HCT116 (cell line): ENCODE results near the gene DUSP16. TPM values are rescaled to one million over a fixed set of nuclear protein-coding genes. Genes with fewer than 3 reads are reported as not detected.

Experiments used
- ATAC-seq: fragments of 200-7000 bp; cut with Tn5 transposase; 2 replicates; pipeline ENCODE4 v1.9.1; 2020; ENCODE audit warnings: mild to moderate bottlenecking, moderate library complexity
- BruUV-seq: library from RNA; stranded (reverse); fragments of 400-500 nt; replicated peaks from 2 replicates; lab custom pipeline; 2021; lab: Mats Ljungman, UMichigan
- CTCF ChIA-PET: fragments of 300-600 bp; sonication (Branson Sonifier 250); formaldehyde crosslinking; loops from one replicate; lab custom pipeline; 2021; ENCODE audit warnings: antibody characterized with exemption; lab: Charles Lee
- POLR2A ChIA-PET: fragments of 300-600, 350-600 bp; sonication (Branson Sonifier 250); formaldehyde crosslinking; loops from one replicate; lab custom pipeline; 2021; ENCODE audit warnings: antibody characterized with exemption; lab: Charles Lee
- RAD21 ChIA-PET, 2 experiments: fragments of 300-600 bp; sonication (Branson Sonifier 250); formaldehyde crosslinking; loops; one replicate each; lab custom pipeline; 2023; ENCODE audit warnings: low total read pairs in 2 of 2; ENCODE audit not compliant: uncharacterized antibody in 2 of 2, unreplicated experiment in 2 of 2, low non-redundant PET in 1 of 2; lab: Charles Lee
- DNase-seq: peaks from one replicate; pipeline ENCODE4 v3.0.0-alpha.2; 2010; ENCODE audit warnings: low read depth, low spot score
- H2AFZ ChIP-seq: fragments of 200-600 bp; shearing (Covaris generic), sonication (generic); 2 replicates; pipeline ENCODE4 v1.6.1; 2017; ENCODE audit warnings: low read depth, mixed run types, mixed read lengths, antibody characterized with exemption, low read length; ENCODE audit not compliant: poor library complexity, severe bottlenecking
- H3K27ac ChIP-seq: 2 replicates; pipeline ENCODE4 v1.5.1; 2012; ENCODE audit warnings: low read depth, low read length
- H3K27me3 ChIP-seq: fragments of 200-600 bp; sonication (generic); 2 replicates; pipeline ENCODE4 v1.6.1; 2016; ENCODE audit warnings: mixed run types, low read length, mixed read lengths; ENCODE audit not compliant: insufficient read depth
- H3K36me3 ChIP-seq, 2 experiments: fragments of 200-500 bp in 1 of 2; fragments of 200-600 bp in 1 of 2; sonication (Bioruptor generic) in 1 of 2; sonication (generic) in 1 of 2; 2 replicates each; pipeline versions ENCODE4 v1.5.1 to v1.6.1; 2014 to 2016; ENCODE audit warnings: low read length in 2 of 2, inconsistent platforms in 1 of 2, mixed read lengths in 1 of 2, mixed run types in 1 of 2; ENCODE audit not compliant: insufficient read depth in 2 of 2, control insufficient read depth in 1 of 2
- H3K4me1 ChIP-seq, 2 experiments: fragments of 200-600 bp in 1 of 2; sonication (generic) in 1 of 2; 2 replicates each; pipeline versions ENCODE4 v1.5.1 to v1.6.1; 2012 to 2017; ENCODE audit warnings: low read length in 2 of 2, inconsistent platforms in 1 of 2, mild to moderate bottlenecking in 1 of 2, mixed read lengths in 1 of 2, mixed run types in 1 of 2, moderate library complexity in 1 of 2; ENCODE audit not compliant: insufficient read depth in 2 of 2, control insufficient read depth in 1 of 2
- H3K4me2 ChIP-seq: fragments of 200-600 bp; sonication (generic); 2 replicates; pipeline ENCODE4 v1.6.1; 2017; ENCODE audit warnings: mixed run types, low read length, mixed read lengths
- H3K4me3 ChIP-seq, 2 experiments: fragments of 200-600 bp in 1 of 2; sonication (generic) in 1 of 2; replicated peaks in 1 of 2; 2 replicates each; pipeline ENCODE4 v1.5.1; 2011 to 2016; ENCODE audit warnings: low read length in 2 of 2, control low read depth in 1 of 2, low read depth in 1 of 2, mild to moderate bottlenecking in 1 of 2, mixed read lengths in 1 of 2, mixed run types in 1 of 2
- H3K79me2 ChIP-seq: fragments of 200-600 bp; sonication (generic); 2 replicates; pipeline ENCODE4 v1.6.1; 2017; ENCODE audit warnings: mild to moderate bottlenecking, mixed run types, low read length, moderate library complexity, mixed read lengths; ENCODE audit not compliant: insufficient read depth
- H3K9ac ChIP-seq: fragments of 200-600 bp; sonication (generic); 2 replicates; pipeline ENCODE4 v1.6.1; 2016; ENCODE audit warnings: low read length, mixed read lengths
- H3K9me2 ChIP-seq: fragments of 200-600 bp; sonication (generic), shearing (Covaris generic); 2 replicates; pipeline ENCODE4 v1.6.1; 2017; ENCODE audit warnings: mixed run types, mild to moderate bottlenecking, moderate library complexity; ENCODE audit not compliant: insufficient read depth
- H3K9me3 ChIP-seq, 2 experiments: fragments of 200-500 bp in 1 of 2; fragments of 200-600 bp in 1 of 2; sonication (Bioruptor generic) in 1 of 2; sonication (generic) in 1 of 2; 2 replicates each; pipeline ENCODE4 v1.6.1; 2014 to 2017; ENCODE audit warnings: low read length in 2 of 2, mixed read lengths in 2 of 2, inconsistent platforms in 1 of 2, low read depth in 1 of 2, mild to moderate bottlenecking in 1 of 2, mixed run types in 1 of 2, moderate library complexity in 1 of 2; ENCODE audit not compliant: control insufficient read depth in 1 of 2, insufficient read depth in 1 of 2
- H4K20me1 ChIP-seq: fragments of 200-600 bp; sonication (generic), shearing (Covaris generic); 2 replicates; pipeline ENCODE4 v1.6.1; 2017; ENCODE audit warnings: mixed run types, mild to moderate bottlenecking, moderate library complexity; ENCODE audit not compliant: insufficient read depth
- CEBPB ChIP-seq: IDR thresholded peaks from 2 replicates; pipeline ENCODE4 v1.6.1; 2012; ENCODE audit warnings: low read depth
- EGR1 ChIP-seq: IDR thresholded peaks from 2 replicates; pipeline ENCODE4 v1.6.1; 2012; ENCODE audit warnings: low read depth
- JUND ChIP-seq: IDR thresholded peaks from 2 replicates; pipeline ENCODE4 v1.6.1; 2012
- POLR2A ChIP-seq: IDR thresholded peaks from 2 replicates; pipeline ENCODE4 v1.7.0; 2011; ENCODE audit warnings: borderline replicate concordance; ENCODE audit not compliant: insufficient read depth, insufficient read length; ENCODE audit errors: extremely low read depth
- SIN3A ChIP-seq: IDR thresholded peaks from 2 replicates; pipeline ENCODE4 v1.6.1; 2012; ENCODE audit warnings: low read depth
- SP1 ChIP-seq: IDR thresholded peaks from 2 replicates; pipeline ENCODE4 v1.6.1; 2012; ENCODE audit warnings: low read depth
- SRF ChIP-seq: IDR thresholded peaks from 2 replicates; pipeline ENCODE4 v1.6.1; 2012; ENCODE audit warnings: low read depth
- YY1 ChIP-seq: IDR thresholded peaks from 2 replicates; pipeline ENCODE4 v1.6.1; 2011; ENCODE audit warnings: low read length, low read depth, moderate library complexity, mild to moderate bottlenecking; ENCODE audit not compliant: insufficient replicate concordance; ENCODE audit errors: extremely low read depth
- ZFX ChIP-seq: fragments of 450-650 bp; IDR thresholded peaks from 2 replicates; pipeline ENCODE4 v1.6.1; 2017
- intact Hi-C: fragments of 100-400 bp; cut with micrococcal nuclease; formaldehyde crosslinking; loops from 2 replicates; pipeline ENCODE4 v1.10.0; 2022
- total RNA-seq: library from RNA; stranded (reverse); gene quantifications from one replicate; pipeline ENCODE4 v1.2.1, GENCODE V29; 2021; ENCODE audit not compliant: unreplicated experiment
- TF ChIP-seq, protein P1 (sequence below): IDR thresholded peaks from 2 replicates; pipeline ENCODE4 v1.6.1; 2012; ENCODE audit warnings: low read depth
- TF ChIP-seq, protein P2 (sequence below): IDR thresholded peaks from 2 replicates; pipeline ENCODE4 v1.6.1; 2011; ENCODE audit warnings: mild to moderate bottlenecking, low read length, moderate library complexity; ENCODE audit not compliant: insufficient replicate concordance; ENCODE audit errors: extremely low read depth

The DUSP16 gene
- total RNA-seq, 1 experiment from 2014 or later = 13.4 TPM

DNA sequence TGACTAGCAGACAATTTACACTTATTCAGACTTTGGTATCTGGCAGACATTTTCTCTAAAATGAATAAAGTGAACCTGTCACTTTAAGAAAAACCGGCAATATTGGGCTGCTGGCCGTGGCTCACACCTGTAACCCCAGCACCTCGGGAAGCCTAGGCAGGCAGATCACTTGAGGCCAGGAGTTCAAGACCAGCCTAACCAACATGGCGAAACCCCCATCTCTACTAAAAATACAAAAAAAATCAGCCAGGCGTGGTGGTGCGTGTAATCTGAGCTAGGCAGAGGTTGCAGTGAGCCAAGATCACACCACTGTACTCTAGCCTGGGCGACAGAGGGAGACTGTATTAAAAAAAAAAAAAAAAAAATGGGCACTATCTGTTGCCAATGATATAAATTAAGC, 11.5 kb downstream of the DUSP16 start (continued):
- TF ChIP-seq, protein P1, sequence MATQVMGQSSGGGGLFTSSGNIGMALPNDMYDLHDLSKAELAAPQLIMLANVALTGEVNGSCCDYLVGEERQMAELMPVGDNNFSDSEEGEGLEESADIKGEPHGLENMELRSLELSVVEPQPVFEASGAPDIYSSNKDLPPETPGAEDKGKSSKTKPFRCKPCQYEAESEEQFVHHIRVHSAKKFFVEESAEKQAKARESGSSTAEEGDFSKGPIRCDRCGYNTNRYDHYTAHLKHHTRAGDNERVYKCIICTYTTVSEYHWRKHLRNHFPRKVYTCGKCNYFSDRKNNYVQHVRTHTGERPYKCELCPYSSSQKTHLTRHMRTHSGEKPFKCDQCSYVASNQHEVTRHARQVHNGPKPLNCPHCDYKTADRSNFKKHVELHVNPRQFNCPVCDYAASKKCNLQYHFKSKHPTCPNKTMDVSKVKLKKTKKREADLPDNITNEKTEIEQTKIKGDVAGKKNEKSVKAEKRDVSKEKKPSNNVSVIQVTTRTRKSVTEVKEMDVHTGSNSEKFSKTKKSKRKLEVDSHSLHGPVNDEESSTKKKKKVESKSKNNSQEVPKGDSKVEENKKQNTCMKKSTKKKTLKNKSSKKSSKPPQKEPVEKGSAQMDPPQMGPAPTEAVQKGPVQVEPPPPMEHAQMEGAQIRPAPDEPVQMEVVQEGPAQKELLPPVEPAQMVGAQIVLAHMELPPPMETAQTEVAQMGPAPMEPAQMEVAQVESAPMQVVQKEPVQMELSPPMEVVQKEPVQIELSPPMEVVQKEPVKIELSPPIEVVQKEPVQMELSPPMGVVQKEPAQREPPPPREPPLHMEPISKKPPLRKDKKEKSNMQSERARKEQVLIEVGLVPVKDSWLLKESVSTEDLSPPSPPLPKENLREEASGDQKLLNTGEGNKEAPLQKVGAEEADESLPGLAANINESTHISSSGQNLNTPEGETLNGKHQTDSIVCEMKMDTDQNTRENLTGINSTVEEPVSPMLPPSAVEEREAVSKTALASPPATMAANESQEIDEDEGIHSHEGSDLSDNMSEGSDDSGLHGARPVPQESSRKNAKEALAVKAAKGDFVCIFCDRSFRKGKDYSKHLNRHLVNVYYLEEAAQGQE = no peak
- TF ChIP-seq CEBPB = no peak

DNA sequence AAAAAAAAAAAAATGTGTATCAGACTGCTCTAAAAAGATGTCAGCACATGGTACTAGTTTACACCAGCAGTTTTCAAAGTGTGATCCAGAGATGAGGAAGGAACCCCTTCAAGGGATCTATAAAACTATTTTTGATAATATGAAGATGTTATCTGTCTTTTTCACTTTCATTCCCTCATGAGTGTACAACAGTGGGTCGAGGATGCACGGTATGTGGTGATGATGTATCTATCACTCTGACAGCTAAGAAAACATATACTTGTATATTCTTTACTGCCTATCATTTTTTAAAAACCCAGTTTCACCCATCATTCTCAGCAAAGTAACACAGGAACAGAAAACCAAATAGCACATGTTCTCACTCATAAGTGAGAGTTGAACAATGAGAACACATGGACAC, 12.4 kb downstream of the DUSP16 start:
- no peaks in the 10 kb centered on the region for H4K20me1 ChIP-seq
- POLR2A ChIA-PET = no interaction called here
- DNase-seq (no peak), ATAC-seq (no peak)
- H3K9me2 ChIP-seq = no peaks in the 10 kb centered on the region
- BruUV-seq = no TSS peak
- H3K4me3 ChIP-seq = no peak overlapping the region
- no peak overlapping the region for H3K27ac ChIP-seq
- no peak overlapping the region for H3K9ac ChIP-seq
- CTCF ChIA-PET = no interaction called here
- no peaks in the 10 kb centered on the region for H3K27me3 ChIP-seq
- H3K4me1 ChIP-seq = no peaks in the 10 kb centered on the region
- no peak overlapping the region for H2AFZ ChIP-seq
- no peaks in the 10 kb centered on the region for H3K9me3 ChIP-seq
- no peaks in the 10 kb centered on the region for H3K36me3 ChIP-seq
- TF ChIP-seq SRF (no peak), CEBPB (no peak), POLR2A (no peak), SP1 (no peak), ZFX (no peak), JUND (no peak), SIN3A (no peak), YY1 (no peak), EGR1 (no peak)
- TF ChIP-seq, protein P1 = no peak
- TF ChIP-seq, protein P2, sequence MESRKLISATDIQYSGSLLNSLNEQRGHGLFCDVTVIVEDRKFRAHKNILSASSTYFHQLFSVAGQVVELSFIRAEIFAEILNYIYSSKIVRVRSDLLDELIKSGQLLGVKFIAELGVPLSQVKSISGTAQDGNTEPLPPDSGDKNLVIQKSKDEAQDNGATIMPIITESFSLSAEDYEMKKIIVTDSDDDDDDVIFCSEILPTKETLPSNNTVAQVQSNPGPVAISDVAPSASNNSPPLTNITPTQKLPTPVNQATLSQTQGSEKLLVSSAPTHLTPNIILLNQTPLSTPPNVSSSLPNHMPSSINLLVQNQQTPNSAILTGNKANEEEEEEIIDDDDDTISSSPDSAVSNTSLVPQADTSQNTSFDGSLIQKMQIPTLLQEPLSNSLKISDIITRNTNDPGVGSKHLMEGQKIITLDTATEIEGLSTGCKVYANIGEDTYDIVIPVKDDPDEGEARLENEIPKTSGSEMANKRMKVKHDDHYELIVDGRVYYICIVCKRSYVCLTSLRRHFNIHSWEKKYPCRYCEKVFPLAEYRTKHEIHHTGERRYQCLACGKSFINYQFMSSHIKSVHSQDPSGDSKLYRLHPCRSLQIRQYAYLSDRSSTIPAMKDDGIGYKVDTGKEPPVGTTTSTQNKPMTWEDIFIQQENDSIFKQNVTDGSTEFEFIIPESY = no peak
- intact Hi-C loops = no loop called here
- H3K4me2 ChIP-seq = no peak overlapping the region
- RAD21 ChIA-PET = no interaction called here
- no peaks in the 10 kb centered on the region for H3K79me2 ChIP-seq
